Sigmoid colon (tissue), 3 donors: ENCODE measurements around the gene ZBTB40.

Source experiments
- CTCF ChIP-seq, 4 experiments: fragments of 450-650 bp in 3 of 4; fragments of 200-600 bp in 1 of 4; IDR thresholded peaks; one replicate each; pipeline ENCODE4 v1.5.1; 2016 to 2019; ENCODE audit warnings: antibody characterized with exemption in 4 of 4, mild to moderate bottlenecking in 3 of 4, moderate library complexity in 2 of 4
- POLR2A ChIP-seq, 2 donors: fragments of 450-650 bp; IDR thresholded peaks; one replicate each; pipeline ENCODE4 v1.6.1; 2016; ENCODE audit warnings: antibody characterized with exemption in 2 of 2, mild to moderate bottlenecking in 2 of 2, moderate library complexity in 2 of 2

- TF ChIP-seq CTCF (IDR thresholded peaks at IDR 0.05): no peak
- TF ChIP-seq POLR2A (IDR thresholded peaks at IDR 0.05): no peak
These were observed 47.2 kb upstream of the ZBTB40 start for GRCh38 chr1:22404486-22404885.
